GM12878 (cell line): ENCODE results near the gene TLX2. TPM values are rescaled to one million over a fixed set of nuclear protein-coding genes. Genes with fewer than 3 reads are reported as not detected.

Experiments
- DPF2 ChIP-seq: fragments of 450-650 bp; IDR thresholded peaks from 2 replicates; pipeline ENCODE4 v1.6.1; 2017; ENCODE audit warnings: mild to moderate bottlenecking
- GATAD2B ChIP-seq: fragments of 450-650 bp; conservative IDR thresholded peaks from 2 replicates; pipeline ENCODE4 v1.6.1; 2017; ENCODE audit warnings: low read depth, mild to moderate bottlenecking, moderate library complexity
- NFYA ChIP-seq: IDR thresholded peaks from 2 replicates; pipeline ENCODE4 v1.6.1; 2011; ENCODE audit warnings: low read depth, mild to moderate bottlenecking, low read length, improper control_type of control experiment, borderline replicate concordance
- PAX5 ChIP-seq: IDR thresholded peaks from 2 replicates; pipeline ENCODE4 v1.6.1; 2011; ENCODE audit warnings: low read depth, low read length, borderline replicate concordance
- SP1 ChIP-seq: IDR thresholded peaks from one replicate; pipeline ENCODE4 v1.6.1; 2011; ENCODE audit warnings: low read depth, low read length
- TCF12 ChIP-seq: IDR thresholded peaks from 2 replicates; pipeline ENCODE4 v1.6.1; 2011; ENCODE audit warnings: low read depth, mild to moderate bottlenecking, low read length
- ZSCAN29 ChIP-seq: fragments of 450-650 bp; IDR thresholded peaks from 2 replicates; pipeline ENCODE4 v1.6.1; 2017; ENCODE audit warnings: mild to moderate bottlenecking, moderate library complexity
- polyA plus RNA-seq, 11 experiments: library from polyadenylated mRNA; depleted of rRNA in 4 of 11; unstranded in 6 of 11; stranded (reverse) in 5 of 11; fragments of >200 nt; fragmentation: Nextera tagmentation in 4 of 11; fragmentation: Illumina TruSeq in 1 of 11; extraction: Ambion mirVana in 4 of 11; extraction: Trizol in 1 of 11; gene quantifications; 1 replicate in 1 of 11; 2 replicates in 10 of 11; pipeline versions ENCODE4 v1.2.1 to v1.2.3, GENCODE V29; 2011 to 2016; ENCODE audit warnings: inconsistent platforms in 2 of 11, missing spikeins in 2 of 11, low read depth in 1 of 11
- total RNA-seq, 4 experiments: library from RNA; depleted of rRNA in 3 of 4; stranded (reverse); fragments of >200 nt in 3 of 4; fragmentation: Illumina TruSeq in 1 of 4; extraction: Trizol in 1 of 4; gene quantifications; 2 replicates each; pipeline versions ENCODE4 v1.2.1 to v1.2.3, GENCODE V29; 2013 to 2021
- TF ChIP-seq, protein P1 (sequence below): IDR thresholded peaks from 2 replicates; pipeline ENCODE4 v1.6.1; 2011; ENCODE audit warnings: low read depth, low read length, improper control_type of control experiment, borderline replicate concordance

Gene TLX2
- total and polyA plus RNA-seq, 10 of the 15 experiments (the other 5 are each of a cell fraction or from before 2014, with no cell fraction given): 0.06 to 5.5 (median 3.6) TPM; not detected in 1

DNA sequence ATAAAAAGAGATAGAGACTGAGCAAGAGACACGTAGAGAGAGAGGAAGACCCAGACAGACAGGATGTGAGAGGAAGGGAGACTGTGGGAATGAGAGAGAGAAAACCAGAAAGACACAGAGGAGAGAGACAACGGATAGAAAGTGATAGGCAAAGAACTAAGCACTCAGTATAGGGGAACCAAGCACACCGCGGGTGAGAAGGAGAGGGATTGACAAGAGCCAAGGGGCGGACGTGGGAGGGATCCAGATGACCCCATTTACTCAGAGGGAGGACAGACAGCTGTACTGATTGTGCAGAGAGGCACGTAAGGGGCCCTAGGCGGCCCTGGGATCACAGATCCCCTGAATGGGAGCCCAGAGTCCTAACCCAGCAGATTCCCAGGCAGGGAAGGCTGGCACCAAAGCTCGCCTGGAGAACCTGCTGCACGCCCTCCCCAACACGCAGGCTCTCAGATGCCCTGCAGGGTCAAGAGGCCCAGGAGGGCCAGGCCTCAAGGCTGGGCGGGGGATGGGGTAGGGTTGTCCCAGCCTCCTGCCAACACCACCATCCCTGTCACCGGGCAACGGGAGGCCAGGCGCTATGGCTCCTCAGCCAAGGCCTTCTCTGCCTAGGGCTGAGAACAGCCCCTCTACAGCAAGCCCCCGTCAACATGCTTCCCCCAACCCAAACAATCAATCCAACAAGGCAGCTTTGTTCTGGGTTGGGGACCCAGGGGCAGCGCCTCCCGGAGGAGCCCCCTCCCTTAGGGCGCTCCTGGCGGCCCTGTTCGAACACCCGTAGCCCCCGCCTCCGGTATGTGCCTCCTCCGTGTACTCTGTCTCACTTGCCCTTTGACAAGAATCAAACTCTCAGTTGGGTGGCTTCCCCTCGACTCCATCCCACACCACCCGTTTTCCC lies 38.9 kb downstream of the TLX2 start (continued):
- TF ChIP-seq NFYA (no peak), TCF12 (0 out of 2 replicates have a peak, but pooled peaks have one; percentile 7), DPF2 (peak; percentile 39; the same call in 1 of the 2 replicates), PAX5 (no peak), GATAD2B (peak; percentile 37; the same call in 1 of the 2 replicates), ZSCAN29 (no peak), SP1 (peak; percentile 5)
- TF ChIP-seq, protein P1, sequence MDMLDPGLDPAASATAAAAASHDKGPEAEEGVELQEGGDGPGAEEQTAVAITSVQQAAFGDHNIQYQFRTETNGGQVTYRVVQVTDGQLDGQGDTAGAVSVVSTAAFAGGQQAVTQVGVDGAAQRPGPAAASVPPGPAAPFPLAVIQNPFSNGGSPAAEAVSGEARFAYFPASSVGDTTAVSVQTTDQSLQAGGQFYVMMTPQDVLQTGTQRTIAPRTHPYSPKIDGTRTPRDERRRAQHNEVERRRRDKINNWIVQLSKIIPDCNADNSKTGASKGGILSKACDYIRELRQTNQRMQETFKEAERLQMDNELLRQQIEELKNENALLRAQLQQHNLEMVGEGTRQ: no peak
